ENCODE data around the gene GAPT. TPM values are rescaled to one million over a fixed set of nuclear protein-coding genes. Genes with fewer than 3 reads are reported as not detected.

Gene GAPT
- total and polyA plus RNA-seq, 2 donors (not counting 1 experiment from before 2014, with no cell fraction given): not detected

DNA sequence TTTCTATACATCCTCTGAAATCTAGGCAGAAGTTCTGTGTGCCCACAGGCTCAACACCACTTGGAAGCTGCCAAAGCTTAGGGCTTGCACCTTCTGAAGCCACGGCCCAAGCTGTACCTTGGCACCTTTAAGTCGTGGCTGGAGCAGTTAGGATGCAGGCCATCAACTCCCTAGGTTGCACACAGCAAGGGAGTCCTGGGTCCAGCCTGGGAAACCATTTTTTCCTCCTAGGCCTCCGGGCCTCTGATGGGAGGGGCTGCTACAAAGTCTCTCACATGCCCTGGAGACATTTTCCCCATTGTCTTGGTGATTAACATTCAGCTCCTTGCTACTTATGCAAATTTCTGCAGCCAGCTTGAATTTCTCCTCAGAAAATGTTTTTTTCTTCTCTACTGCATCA lies 15.8 kb upstream of the GAPT start:
- Histone ChIP-seq H3K27me3 (ENCODE audit: control insufficient read depth, insufficient read depth, low read length) (no peaks in the 10 kb centered on the region), H3K27ac (ENCODE audit: insufficient read depth, low read length) (no peak overlapping the region), H3K4me3 (replicated peaks in 1 of 4; ENCODE audit: control extremely low read depth in 1 of 4, insufficient read depth in 1 of 4, low read depth in 3 of 4, low read length in 4 of 4) (no peak overlapping the region), H3K9ac (ENCODE audit: insufficient read depth, low read length) (no peak overlapping the region), H3K36me3 (ENCODE audit: control insufficient read depth, insufficient read depth, low read length) (no peaks in the 10 kb centered on the region), H3K9me3 (ENCODE audit: control insufficient read depth, insufficient read depth, low read depth, low read length) (no peaks in the 10 kb centered on the region), H4K20me1 (ENCODE audit: control insufficient read depth, extremely low read depth, insufficient read depth, low read length) (no peaks in the 10 kb centered on the region), H2AFZ (ENCODE audit: low read length) (no peak overlapping the region), H3K4me2 (ENCODE audit: extremely low read depth, insufficient read depth, low read length) (no peak overlapping the region), H3K79me2 (ENCODE audit: control insufficient read depth, insufficient read depth, low read length) (no peaks in the 10 kb centered on the region), H3K4me1 (ENCODE audit: control insufficient read depth, extremely low read depth, insufficient read depth, low read length) (no peaks in the 10 kb centered on the region)
- TF ChIP-seq, protein P1, sequence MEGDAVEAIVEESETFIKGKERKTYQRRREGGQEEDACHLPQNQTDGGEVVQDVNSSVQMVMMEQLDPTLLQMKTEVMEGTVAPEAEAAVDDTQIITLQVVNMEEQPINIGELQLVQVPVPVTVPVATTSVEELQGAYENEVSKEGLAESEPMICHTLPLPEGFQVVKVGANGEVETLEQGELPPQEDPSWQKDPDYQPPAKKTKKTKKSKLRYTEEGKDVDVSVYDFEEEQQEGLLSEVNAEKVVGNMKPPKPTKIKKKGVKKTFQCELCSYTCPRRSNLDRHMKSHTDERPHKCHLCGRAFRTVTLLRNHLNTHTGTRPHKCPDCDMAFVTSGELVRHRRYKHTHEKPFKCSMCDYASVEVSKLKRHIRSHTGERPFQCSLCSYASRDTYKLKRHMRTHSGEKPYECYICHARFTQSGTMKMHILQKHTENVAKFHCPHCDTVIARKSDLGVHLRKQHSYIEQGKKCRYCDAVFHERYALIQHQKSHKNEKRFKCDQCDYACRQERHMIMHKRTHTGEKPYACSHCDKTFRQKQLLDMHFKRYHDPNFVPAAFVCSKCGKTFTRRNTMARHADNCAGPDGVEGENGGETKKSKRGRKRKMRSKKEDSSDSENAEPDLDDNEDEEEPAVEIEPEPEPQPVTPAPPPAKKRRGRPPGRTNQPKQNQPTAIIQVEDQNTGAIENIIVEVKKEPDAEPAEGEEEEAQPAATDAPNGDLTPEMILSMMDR (conservative IDR thresholded peaks at IDR 0.05 in 1 of 2, IDR thresholded peaks at IDR 0.05 in 1 of 2; ENCODE audit: low read depth in 1 of 2, low read length in 2 of 2): no peak
- TF ChIP-seq EZH2 (IDR thresholded peaks at IDR 0.05; ENCODE audit: low read length, missing control alignments): no peak
- DNase-seq (ENCODE audit: low read depth in 2 of 2): no peak

DNA sequence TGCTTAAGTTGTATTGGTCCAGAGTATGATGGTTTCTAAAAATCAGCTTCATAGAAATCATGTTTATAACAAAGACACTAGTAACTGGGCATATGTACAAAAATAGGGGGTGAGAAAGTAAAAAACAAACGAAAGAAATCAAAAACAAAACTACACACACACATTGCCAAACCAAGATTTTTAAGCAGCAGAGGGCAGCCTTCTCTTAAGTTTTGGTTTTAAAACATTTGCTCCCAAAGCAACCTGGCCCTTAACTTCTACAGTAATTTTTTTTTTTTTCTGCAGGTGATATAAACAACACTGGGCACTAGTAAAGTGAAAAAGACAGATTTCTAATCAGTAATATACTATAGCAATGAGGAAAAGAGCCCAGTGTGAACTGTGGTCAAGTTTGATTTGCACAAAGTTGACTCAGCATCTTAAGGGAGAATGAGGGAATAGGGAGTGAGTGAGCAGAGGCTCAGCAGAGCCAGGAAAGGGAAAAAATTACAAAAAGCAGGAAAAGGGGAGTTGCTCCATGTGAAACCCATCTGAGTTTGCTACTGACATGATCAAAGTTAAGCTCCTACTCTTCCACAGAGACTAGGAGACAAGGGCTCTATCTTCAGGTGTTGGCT lies 13.4 kb upstream of the GAPT start:
- Histone ChIP-seq H3K4me1 (ENCODE audit: control insufficient read depth, extremely low read depth, insufficient read depth, low read length) (no peaks in the 10 kb centered on the region), H3K4me2 (ENCODE audit: extremely low read depth, insufficient read depth, low read length) (no peak overlapping the region), H2AFZ (ENCODE audit: low read length) (no peak overlapping the region), H4K20me1 (ENCODE audit: control insufficient read depth, extremely low read depth, insufficient read depth, low read length) (no peaks in the 10 kb centered on the region), H3K79me2 (ENCODE audit: control insufficient read depth, insufficient read depth, low read length) (no peaks in the 10 kb centered on the region), H3K9ac (ENCODE audit: insufficient read depth, low read length) (no peak overlapping the region), H3K27me3 (ENCODE audit: control insufficient read depth, insufficient read depth, low read length) (no peaks in the 10 kb centered on the region), H3K4me3 (replicated peaks in 1 of 4; ENCODE audit: control extremely low read depth in 1 of 4, insufficient read depth in 1 of 4, low read depth in 3 of 4, low read length in 4 of 4) (no peak overlapping the region), H3K27ac (ENCODE audit: insufficient read depth, low read length) (no peak overlapping the region), H3K9me3 (ENCODE audit: control insufficient read depth, insufficient read depth, low read depth, low read length) (no peaks in the 10 kb centered on the region), H3K36me3 (ENCODE audit: control insufficient read depth, insufficient read depth, low read length) (no peaks in the 10 kb centered on the region)
- TF ChIP-seq EZH2 (IDR thresholded peaks at IDR 0.05; ENCODE audit: low read length, missing control alignments): no peak
- TF ChIP-seq, protein P1 (conservative IDR thresholded peaks at IDR 0.05 in 1 of 2, IDR thresholded peaks at IDR 0.05 in 1 of 2; ENCODE audit: low read depth in 1 of 2, low read length in 2 of 2): peak in 1 of 2 donors; percentile 19
- DNase-seq (ENCODE audit: low read depth in 2 of 2): no peak

DNA sequence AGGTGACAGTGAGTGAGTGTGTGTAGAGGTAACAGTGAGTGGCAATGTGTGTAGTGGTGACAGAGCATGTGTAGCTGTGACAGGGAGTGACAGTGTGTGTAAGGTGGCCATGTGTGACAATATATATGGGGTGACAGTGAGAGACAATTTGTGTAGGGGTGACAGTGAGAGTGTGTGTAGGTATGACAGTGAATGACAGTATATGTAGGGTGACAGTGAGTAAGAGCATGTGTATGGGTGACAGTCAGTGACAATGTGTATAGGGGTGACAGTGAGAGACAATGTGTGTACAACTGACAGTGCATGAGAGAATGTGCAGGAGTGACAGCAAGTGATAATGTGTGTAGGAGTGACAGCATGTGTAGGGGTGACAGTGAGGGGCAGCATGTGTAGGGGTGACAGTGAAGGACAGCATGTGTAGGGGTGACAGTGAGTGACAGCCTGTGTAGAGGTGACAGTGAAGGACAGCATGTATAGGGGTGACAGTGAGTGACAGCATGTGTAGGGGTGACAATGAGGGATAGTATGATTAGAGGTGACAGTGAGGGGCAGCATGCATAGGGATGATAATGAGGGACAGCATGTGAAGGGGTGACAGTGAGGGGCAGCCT lies 10.1 kb upstream of the GAPT start:
- H3K9me3 ChIP-seq (ENCODE audit: control insufficient read depth, insufficient read depth, low read depth, low read length): no peaks in the 10 kb centered on the region
- no peaks in the 10 kb centered on the region for H3K36me3 ChIP-seq (ENCODE audit: control insufficient read depth, insufficient read depth, low read length)
- H3K9ac ChIP-seq (ENCODE audit: insufficient read depth, low read length): no peak overlapping the region
- H3K4me1 ChIP-seq (ENCODE audit: control insufficient read depth, extremely low read depth, insufficient read depth, low read length): no peaks in the 10 kb centered on the region
- H3K4me2 ChIP-seq (ENCODE audit: extremely low read depth, insufficient read depth, low read length): no peak overlapping the region
- no peak overlapping the region for H3K27ac ChIP-seq (ENCODE audit: insufficient read depth, low read length)
- H3K79me2 ChIP-seq (ENCODE audit: control insufficient read depth, insufficient read depth, low read length): no peaks in the 10 kb centered on the region
- no peak for TF ChIP-seq EZH2 (IDR thresholded peaks at IDR 0.05; ENCODE audit: low read length, missing control alignments)
- TF ChIP-seq, protein P1 (conservative IDR thresholded peaks at IDR 0.05 in 1 of 2, IDR thresholded peaks at IDR 0.05 in 1 of 2; ENCODE audit: low read depth in 1 of 2, low read length in 2 of 2): no peak
- no peak overlapping the region for H2AFZ ChIP-seq (ENCODE audit: low read length)
- no peaks in the 10 kb centered on the region for H3K27me3 ChIP-seq (ENCODE audit: control insufficient read depth, insufficient read depth, low read length)
- DNase-seq (ENCODE audit: low read depth in 2 of 2): no peak
- H4K20me1 ChIP-seq (ENCODE audit: control insufficient read depth, extremely low read depth, insufficient read depth, low read length): no peaks in the 10 kb centered on the region
- no peak overlapping the region for H3K4me3 ChIP-seq (replicated peaks in 1 of 4; ENCODE audit: control extremely low read depth in 1 of 4, insufficient read depth in 1 of 4, low read depth in 3 of 4, low read length in 4 of 4)
